Hepatocyte (in vitro differentiated cells): ENCODE data around the gene ZMYND8.

ENCODE experiments used
- CTCF ChIP-seq: fragments of 200-600 bp; sonication (generic); IDR thresholded peaks from 2 replicates; pipeline ENCODE4 v1.5.1; 2016; ENCODE audit warnings: antibody characterized with exemption, mild to moderate bottlenecking; ENCODE audit not compliant: poor library complexity
- EZH2 ChIP-seq: fragments of 200-600 bp; sonication (generic); IDR thresholded peaks from 2 replicates; pipeline ENCODE4 v1.6.1; 2016; ENCODE audit warnings: antibody characterized with exemption, mild to moderate bottlenecking, borderline replicate concordance
- EZH2phosphoT487 ChIP-seq: fragments of 200-600 bp; sonication (generic); IDR thresholded peaks from one replicate; pipeline ENCODE4 v1.6.1; 2018; ENCODE audit warnings: antibody characterized with exemption, mild to moderate bottlenecking, low read depth, moderate library complexity; ENCODE audit not compliant: unreplicated experiment, severe bottlenecking

- TF ChIP-seq CTCF (no peak), EZH2 (no peak), EZH2phosphoT487 (no peak)
Observed at GRCh38 chr20:47348539-47349142, 7.9 kb downstream of the ZMYND8 start.
